NCI-H345 (cell line): ENCODE results near the gene ZNF622.
A peak's percentile ranks its signal among the peaks of the same experiment; 100 is the strongest.

Experiments used
- DNase-seq: peaks from one replicate; lab custom pipeline; 2025; lab: John Stamatoyannopoulos, UW

The ZNF622 gene

DNA sequence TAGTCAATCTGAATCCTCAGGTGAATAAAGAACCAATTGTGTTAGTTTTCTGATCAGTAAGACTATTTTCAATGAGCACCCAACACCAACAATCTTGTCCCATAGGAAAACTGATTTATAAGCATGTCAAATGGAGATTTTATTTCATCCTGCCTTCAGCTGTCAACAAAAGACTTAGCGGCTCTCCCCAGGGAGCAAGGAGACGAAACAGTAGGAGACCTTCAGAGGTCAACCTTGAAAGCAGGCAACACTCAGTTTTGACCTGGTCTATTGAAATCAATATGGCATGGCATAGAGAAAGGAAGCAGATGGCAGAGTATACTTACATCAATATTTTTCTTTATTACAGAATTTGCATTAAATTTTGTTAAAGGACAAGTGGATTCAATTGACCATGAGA lies 34.1 kb downstream of the ZNF622 start:
- peak; percentile 54 for DNase-seq

DNA sequence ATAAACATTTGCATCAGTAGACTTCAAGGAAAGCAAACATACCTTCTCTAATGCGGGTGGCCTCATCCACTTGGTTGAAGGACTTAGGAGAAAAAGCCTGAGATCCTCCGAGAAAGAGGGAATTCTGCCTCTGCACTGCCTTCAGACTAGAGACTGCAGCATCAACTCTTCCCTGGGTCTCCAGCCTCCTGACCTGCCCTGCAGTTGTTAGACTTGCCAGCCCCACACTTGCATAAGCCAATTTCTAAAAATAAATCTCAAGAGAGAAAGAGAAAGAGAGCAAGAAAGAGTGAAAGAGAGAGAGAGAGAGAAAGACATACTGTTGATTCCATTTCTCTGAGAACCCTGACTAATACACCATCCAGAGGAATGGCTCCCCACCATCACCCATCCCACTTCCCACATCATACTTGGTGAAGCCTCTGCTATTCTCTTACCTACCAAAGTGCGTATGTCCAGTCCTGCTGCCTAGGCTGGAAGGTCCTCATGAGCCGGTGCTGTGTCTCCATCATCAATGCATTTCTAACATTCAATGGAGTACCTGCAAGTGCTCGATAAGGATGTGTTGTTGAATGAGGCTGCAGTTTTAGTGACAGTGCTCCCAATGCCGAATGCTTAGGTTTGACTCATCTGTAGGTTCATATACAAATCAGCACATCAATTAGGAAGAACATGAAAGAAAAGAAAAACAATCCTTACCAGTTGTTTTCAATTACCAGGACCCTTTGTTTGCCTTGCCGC lies 35.1 kb downstream of the ZNF622 start:
- DNase-seq: no peak

GRCh38 chr5:16428359-16428758 lies 37.2 kb downstream of the ZNF622 start:
- no peak for DNase-seq

DNA sequence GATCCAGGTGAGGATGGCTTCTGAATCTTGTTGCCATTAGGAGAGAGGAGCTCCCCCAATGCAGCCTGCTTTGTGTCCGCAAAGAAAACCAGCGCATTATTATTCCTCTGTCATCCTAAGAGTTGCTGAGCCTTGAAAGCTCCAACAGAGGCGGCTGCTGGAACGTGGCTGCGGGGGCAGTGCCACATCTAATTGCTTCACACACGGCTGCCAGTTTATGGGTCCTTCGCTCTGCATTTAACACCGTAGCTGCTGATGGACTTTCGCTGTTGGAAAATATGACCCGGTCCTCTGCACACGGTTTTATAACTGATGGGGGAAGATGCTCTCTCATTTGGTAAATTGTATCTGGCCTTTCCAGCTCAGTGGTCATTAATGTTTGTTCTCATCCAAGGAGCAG lies 38.0 kb downstream of the ZNF622 start:
- peak; percentile 39 for DNase-seq

DNA sequence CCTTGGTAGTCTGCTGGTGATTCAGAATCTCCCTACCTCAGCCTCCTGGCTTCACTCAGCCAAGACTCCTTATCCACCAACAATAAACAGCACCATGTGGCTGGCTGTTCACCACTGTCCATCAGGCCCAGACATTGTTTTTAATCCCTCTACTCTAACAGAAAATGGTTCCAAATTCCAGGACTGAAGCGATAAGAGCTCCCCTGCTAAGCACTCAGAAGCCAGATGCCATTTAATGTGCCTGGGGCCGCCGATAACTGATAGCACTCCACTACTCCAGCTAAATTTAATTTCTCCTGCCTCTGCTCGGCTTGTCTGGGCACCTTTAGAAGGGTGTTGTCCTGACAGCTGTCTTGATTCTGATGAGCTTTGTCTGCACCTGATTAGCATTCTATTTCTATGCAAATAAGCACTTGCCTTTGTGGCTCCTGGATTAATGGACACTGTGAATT lies 47.1 kb downstream of the ZNF622 start:
- DNase-seq: peak; percentile 5

DNA sequence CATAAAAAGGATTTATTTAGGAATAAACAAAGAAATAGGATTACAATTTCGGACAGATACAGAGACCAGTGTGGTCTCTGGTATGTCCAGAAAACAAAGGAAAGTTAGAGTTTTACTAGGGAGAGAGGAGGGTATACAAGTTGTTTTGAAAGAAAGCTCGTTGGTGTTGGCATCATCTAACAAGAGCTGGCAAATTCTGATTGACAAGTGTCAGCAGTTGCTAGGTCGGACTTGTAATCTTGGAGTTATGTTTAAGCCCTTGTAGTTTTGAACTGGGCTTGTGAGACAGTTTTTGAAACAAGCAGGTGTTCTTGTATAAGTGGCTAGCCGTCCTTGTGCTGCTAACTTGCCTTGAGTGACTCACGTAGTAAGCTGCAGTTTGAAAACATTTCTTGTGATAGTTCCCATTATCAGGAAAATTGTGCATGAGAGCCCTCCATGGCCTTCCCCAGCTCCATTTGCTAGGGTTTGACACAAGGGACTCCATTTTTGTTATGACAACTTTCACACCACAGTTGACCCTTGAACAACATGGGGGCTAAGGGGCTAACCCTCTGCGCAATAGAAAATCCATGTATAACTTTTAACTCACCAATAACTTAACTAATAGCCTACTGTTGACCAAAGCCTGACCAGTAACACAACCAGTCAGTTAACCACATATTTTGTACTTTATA lies 48.1 kb downstream of the ZNF622 start:
- no peak for DNase-seq

GRCh38 chr5:16414861-16415260 lies 50.7 kb downstream of the ZNF622 start:
- no peak for DNase-seq

DNA sequence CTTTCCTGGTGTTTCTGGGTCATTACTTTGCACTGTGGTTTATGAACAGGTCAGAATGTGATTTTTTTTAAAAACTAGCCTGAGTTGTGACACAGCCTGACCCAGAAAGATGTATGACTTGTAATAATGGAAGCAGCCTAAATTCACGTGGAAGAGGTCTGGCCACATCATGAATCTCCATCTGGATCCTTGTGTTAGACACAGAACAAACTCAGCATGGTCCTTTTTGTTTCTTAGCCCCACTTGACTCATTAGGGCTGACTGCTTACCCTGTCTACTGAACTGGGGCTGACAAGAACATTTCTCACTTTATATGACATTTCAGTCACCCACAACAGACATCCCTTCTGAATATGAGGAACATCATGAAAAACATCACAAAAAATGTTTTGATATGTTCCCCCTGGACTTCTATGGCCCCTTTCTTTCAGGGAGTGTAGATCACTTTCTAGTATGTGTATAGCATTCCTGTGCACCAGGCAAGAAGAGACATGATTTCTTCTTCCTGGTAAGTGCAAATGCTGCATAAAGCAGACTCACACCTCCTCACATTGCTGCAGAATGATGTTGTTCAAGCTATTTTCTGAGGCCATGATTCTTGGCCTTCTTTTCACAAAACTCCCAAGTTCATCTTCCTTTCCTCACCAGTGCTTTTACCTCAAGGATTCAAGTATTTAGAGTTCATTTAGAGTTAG lies 52.3 kb downstream of the ZNF622 start:
- DNase-seq: no peak

DNA sequence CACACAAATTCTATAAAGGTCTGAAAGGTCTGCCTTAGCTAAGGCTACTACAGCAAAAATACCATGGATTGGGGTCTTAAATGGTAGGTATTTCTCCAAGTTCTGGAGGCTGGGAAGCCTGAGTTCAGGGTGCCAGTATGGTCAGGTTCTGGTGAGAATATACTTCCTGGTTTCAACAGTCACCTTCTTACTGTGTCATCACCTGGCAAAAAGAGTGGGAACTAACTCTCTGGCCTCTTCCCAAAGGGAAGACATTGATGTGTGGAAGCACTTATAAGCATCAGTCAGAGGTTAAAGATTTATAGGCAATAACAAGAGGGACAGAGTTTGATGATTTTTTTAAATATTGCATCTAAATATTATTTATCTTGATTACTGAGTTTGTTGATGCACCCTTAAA lies 53.0 kb downstream of the ZNF622 start:
- no peak for DNase-seq

DNA sequence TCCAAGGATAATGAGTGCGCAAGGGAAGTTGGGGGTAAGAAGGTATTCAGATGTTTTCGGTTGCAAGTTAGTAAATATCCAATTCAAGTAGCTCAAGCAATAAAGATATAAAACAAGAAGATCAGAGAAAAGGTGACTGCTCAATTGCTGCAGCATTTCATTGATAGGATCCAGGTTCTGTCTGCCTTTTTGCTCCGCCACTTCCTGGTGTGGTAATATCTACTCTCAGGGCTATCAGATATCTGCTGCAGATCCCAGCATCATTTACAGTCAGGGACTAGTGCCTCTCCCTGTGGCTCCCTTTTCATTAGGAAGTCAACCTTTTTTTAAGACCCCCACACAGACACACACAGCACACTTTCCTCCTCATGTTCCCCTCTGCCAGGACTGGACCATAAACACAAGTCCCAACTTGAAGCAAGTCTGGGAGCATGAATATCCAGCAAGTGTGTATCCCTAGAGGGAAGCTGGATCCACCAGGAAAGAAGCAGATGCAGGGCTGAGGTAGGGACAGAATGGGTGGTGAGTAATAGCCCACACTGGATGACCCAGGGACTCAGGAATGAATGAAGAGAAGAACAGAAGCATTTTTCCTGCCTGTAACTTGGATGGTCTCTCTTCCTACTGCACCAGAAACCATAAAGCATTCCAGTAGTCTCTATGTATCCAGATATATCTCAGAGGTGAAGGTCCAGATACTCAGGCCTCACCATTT lies 53.7 kb downstream of the ZNF622 start:
- DNase-seq: no peak

DNA sequence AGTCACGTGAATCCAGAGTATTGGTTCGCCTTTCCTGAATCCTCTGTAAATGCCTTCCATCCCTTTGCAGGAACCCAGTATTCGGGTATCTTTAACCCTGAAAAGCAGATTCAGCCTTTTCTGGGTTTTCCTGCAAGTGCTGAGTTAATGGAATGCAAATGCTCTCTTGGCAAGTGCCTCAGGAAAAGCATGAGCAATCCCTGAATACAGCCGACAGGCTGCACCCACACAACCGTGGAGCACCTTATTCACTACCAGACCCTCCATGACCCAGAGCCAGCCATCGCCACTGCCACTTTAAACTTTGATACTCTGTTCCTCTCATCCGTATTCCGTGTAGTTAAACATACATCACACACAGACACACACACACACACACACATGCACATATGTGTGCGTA lies 54.4 kb downstream of the ZNF622 start:
- no peak for DNase-seq

DNA sequence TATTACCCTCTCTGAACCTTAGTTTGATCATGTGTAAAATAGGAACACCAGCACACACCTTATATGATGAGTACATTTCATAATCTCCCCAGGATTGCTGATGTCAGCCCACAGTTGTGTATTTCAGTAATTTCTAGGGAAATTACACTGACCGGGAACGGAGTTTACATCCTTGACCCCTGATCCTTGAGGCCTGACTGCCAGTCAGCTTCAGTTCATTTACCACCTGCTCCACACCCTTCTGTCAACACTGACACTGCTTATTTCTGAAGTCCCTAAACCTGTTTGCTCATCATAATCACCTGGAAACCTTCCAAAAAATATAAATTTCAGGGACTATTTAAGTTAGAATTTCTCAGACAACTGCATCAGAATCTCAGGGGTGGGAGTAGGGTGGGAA lies 55.3 kb downstream of the ZNF622 start:
- no peak for DNase-seq

DNA sequence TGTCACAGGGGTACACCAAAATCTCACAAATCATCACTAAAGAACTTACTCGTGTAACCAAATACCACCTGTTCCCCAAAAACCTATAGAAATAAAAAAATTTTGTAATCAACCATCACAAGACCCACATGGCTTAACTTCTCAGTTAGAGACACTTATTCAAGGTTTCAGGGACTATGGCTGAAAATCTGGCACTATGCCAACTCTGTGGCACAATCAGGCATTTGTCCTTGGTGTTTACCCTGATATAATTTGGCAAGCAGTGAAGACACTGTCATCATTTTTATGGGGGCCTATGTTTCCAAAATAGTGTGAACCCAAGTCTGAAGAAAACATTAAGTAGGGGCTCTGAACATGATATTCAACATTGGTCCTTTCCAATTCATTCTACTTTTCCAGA lies 59.0 kb downstream of the ZNF622 start:
- DNase-seq: peak; percentile 14

DNA sequence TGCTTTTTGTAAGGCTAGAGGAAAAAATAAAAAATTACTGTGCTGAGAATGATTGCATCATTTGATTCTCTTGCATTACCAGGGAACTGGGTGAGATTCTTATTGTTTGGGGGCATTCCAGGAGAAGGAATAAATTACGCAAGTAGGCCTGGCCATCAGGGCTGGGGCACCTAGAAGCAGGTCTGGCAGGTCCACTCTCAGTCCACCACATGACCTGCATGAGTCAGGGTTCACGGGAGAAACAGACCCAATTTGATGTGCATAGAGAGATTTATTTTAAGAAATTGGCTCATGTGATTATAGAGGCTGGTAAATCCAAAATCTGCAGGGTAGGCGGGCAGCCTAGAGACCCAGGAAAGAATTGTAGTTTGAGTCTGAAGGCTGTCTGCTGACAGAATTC lies 59.6 kb downstream of the ZNF622 start:
- no peak for DNase-seq
